Measurements from ENCODE around the gene USP20.

DNA sequence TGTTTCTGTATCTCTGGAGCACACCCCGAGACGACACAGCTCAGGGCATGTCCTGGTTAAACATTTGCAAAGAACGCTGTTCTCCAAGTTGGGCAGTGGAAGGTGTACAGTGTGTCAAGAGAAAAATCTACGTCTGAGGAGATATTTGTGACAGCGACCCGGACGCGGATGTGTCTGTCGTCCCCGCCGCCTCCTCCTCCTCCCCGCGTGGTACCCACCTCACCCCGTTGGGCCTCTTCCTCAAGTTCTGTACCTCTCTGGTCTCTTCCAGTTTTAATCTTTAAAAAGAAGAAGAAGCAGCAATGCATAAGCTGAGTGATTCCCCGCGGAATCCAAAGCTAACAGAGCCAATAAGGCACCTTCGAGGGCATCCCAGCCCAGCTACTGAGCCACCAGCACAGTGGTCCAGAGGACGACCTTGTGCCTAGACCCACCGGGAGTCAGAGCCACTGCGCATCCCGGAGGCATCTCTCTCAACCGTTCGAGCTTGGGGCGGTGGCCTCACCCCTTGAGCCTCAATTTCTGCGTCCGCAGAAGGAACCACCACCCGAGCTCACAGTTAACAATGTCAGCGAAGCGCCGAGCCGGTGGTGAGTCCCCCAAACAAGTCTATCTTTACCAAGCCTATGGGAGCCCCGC lies 650 bp upstream of the USP20 start:
- TF ChIP-seq, protein P1, sequence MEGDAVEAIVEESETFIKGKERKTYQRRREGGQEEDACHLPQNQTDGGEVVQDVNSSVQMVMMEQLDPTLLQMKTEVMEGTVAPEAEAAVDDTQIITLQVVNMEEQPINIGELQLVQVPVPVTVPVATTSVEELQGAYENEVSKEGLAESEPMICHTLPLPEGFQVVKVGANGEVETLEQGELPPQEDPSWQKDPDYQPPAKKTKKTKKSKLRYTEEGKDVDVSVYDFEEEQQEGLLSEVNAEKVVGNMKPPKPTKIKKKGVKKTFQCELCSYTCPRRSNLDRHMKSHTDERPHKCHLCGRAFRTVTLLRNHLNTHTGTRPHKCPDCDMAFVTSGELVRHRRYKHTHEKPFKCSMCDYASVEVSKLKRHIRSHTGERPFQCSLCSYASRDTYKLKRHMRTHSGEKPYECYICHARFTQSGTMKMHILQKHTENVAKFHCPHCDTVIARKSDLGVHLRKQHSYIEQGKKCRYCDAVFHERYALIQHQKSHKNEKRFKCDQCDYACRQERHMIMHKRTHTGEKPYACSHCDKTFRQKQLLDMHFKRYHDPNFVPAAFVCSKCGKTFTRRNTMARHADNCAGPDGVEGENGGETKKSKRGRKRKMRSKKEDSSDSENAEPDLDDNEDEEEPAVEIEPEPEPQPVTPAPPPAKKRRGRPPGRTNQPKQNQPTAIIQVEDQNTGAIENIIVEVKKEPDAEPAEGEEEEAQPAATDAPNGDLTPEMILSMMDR (IDR thresholded peaks at IDR 0.05): no peak
- no peak for TF ChIP-seq POLR2A (IDR thresholded peaks at IDR 0.05)
